Adrenal gland (tissue), 12 donors: Measurements from ENCODE around the gene TPP1. TPM values are rescaled to one million over a fixed set of nuclear protein-coding genes. Genes with fewer than 3 reads are reported as not detected.

ENCODE experiments used
- DNase-seq, 7 donors: peaks; one replicate each; pipeline ENCODE4 v3.0.0-alpha.2; 2019 to 2020
- H3K27ac ChIP-seq, 5 donors: fragments of 200-600 bp; sonication (generic) in 4 of 5; 1 replicate in 3 of 5; 2 replicates in 2 of 5; pipeline versions ENCODE4 v1.5.1 to v1.8.0; 2016 to 2020; ENCODE audit warnings: mild to moderate bottlenecking in 1 of 5
- H3K27me3 ChIP-seq: fragments of 200-600 bp; 2 replicates; pipeline ENCODE4 v1.8.0; 2021
- H3K36me3 ChIP-seq, 2 donors: fragments of 200-600 bp; replicated peaks in 1 of 2; 1 replicate in 1 of 2; 2 replicates in 1 of 2; pipeline versions ENCODE4 v1.5.1 to v1.8.0; 2018 to 2022
- H3K4me1 ChIP-seq, 2 donors: fragments of 200-600 bp; replicated peaks in 1 of 2; 1 replicate in 1 of 2; 2 replicates in 1 of 2; pipeline versions ENCODE4 v1.5.1 to v1.8.0; 2018 to 2021
- H3K4me3 ChIP-seq, 4 donors: fragments of 200-600 bp; sonication (generic) in 3 of 4; one replicate each; pipeline ENCODE4 v1.5.1; 2016 to 2018
- H3K9me3 ChIP-seq, 3 donors: fragments of 200-600 bp; sonication (generic) in 1 of 3; replicated peaks in 1 of 3; 1 replicate in 2 of 3; 2 replicates in 1 of 3; pipeline versions ENCODE4 v1.5.1 to v1.8.0; 2016 to 2021
- CTCF ChIP-seq, 6 experiments: fragments of 450-650 bp in 4 of 6; fragments of 200-600 bp in 2 of 6; sonication (generic) in 1 of 6; IDR thresholded peaks; 1 replicate in 5 of 6; 2 replicates in 1 of 6; pipeline versions ENCODE4 v1.5.1 to v1.8.0; 2016 to 2021; ENCODE audit warnings: antibody characterized with exemption in 6 of 6, mild to moderate bottlenecking in 2 of 6, moderate library complexity in 1 of 6
- POLR2A ChIP-seq, 2 donors: fragments of 450-650 bp; IDR thresholded peaks; one replicate each; pipeline ENCODE4 v1.6.1; 2017; ENCODE audit warnings: antibody characterized with exemption in 2 of 2, mild to moderate bottlenecking in 2 of 2, moderate library complexity in 1 of 2
- WGBS, 4 donors: extraction: QIAGEN DNeasy Blood & Tissue Kit in 2 of 4; methylation state at CpG; one replicate each; pipeline versions ENCODE4 v1.1.5 to v1.1.7; 2013 to 2017; 5-methylcytosine and 5-hydroxymethylcytosine counted together
- intact Hi-C, 2 donors: fragments of 100-400 bp; cut with DNase I; formaldehyde crosslinking; loops; one replicate each; pipeline versions ENCODE4 v1.14.1 to v1.15.0; 2022 to 2023
- polyA plus RNA-seq, 3 donors: library from polyadenylated mRNA; stranded (reverse); fragments of 200-250 nt in 2 of 3; fragments of 350-450 nt in 1 of 3; fragmentation: Illumina TruSeq in 1 of 3; extraction: RNeasy Lipid Tissue Mini Kit (QIAGEN cat#74804) in 1 of 3; gene quantifications; one replicate each; pipeline ENCODE4 v1.2.3, GENCODE V29; 2013 to 2014
- total RNA-seq, 9 donors: library from RNA; depleted of rRNA in 4 of 9; stranded (reverse); fragments of >200 nt in 4 of 9; fragments of 120-200 nt in 1 of 9; fragmentation: NEBNext Ultra II Directional in 1 of 9; extraction: Animal tissue kit (Norgen Biotek cat#: 25700) in 1 of 9; gene quantifications; one replicate each; pipeline versions ENCODE4 v1.1.0 to v1.2.4, GENCODE V29; 2013 to 2023
- donor health status: healthy with polysubstance abuse.
- donor health status: Bipolar disorder and iron deficiency.
- donor health status: DM: yes; HTN: yes; CAD: no.
- donor health status: DM: no; HTN: no; CAD: no.
- donor health status: DM: no; HTN: no; CAD: no.
- donor health status: DM: yes; HTN: yes; CAD: no.

The TPP1 gene
- total and polyA plus RNA-seq, 12 donors, result 53.2 to 464 (median 288) TPM

GRCh38 chr11:6586434-6587359 is 32.5 kb downstream of the TPP1 start:
- DNase-seq, result no peak
- Histone ChIP-seq H3K9me3 (peaks cover 0 to 16% (median 5%) of the 10 kb centered on the region in 3 donors), H3K27me3 (no peaks in the 10 kb centered on the region), H3K4me3 (no peak overlapping the region), H3K4me1 (no peaks in the 10 kb centered on the region), H3K36me3 (no peaks in the 10 kb centered on the region), H3K27ac (no peak overlapping the region)
- intact Hi-C loops, result no loop called here
- 90 to 95% (median 94%) methylated on average over 14 to 25 of the region's 25 CpGs for WGBS, 4 donors
- no peak for TF ChIP-seq POLR2A (IDR thresholded peaks at IDR 0.05)
- no peak for TF ChIP-seq CTCF (IDR thresholded peaks at IDR 0.05)

GRCh38 chr11:6584528-6584927 is 34.7 kb downstream of the TPP1 start:
- Histone ChIP-seq H3K27ac (no peak overlapping the region), H3K4me3 (no peak overlapping the region), H3K27me3 (no peaks in the 10 kb centered on the region), H3K4me1 (no peaks in the 10 kb centered on the region), H3K9me3 (peaks cover 0 to 16% (median 5%) of the 10 kb centered on the region in 3 donors), H3K36me3 (no peaks in the 10 kb centered on the region)
- 92 to 98% (median 97%) methylated on average over 4 of the region's 4 CpGs for WGBS, 4 donors
- TF ChIP-seq POLR2A (IDR thresholded peaks at IDR 0.05), result no peak
- no peak for TF ChIP-seq CTCF (IDR thresholded peaks at IDR 0.05)
- DNase-seq, result no peak
- intact Hi-C loops, result no loop called here

- 94 to 100% (median 100%) methylated on average over 1 of the region's 1 CpG for WGBS, 4 donors
- intact Hi-C loops, result no loop called here
- no peak overlapping the region for H3K27ac ChIP-seq
- H3K9me3 ChIP-seq, result peaks cover 0 to 16% (median 5%) of the 10 kb centered on the region in 3 donors
- H3K4me1 ChIP-seq, result no peaks in the 10 kb centered on the region
- no peak for TF ChIP-seq CTCF (IDR thresholded peaks at IDR 0.05)
- TF ChIP-seq POLR2A (IDR thresholded peaks at IDR 0.05), result no peak
- H3K4me3 ChIP-seq, result no peak overlapping the region
- no peaks in the 10 kb centered on the region for H3K27me3 ChIP-seq
- no peak for DNase-seq
- no peaks in the 10 kb centered on the region for H3K36me3 ChIP-seq
Measured at GRCh38 chr11:6583584-6583983, 35.6 kb downstream of the TPP1 start.

- DNase-seq, result no peak
- Histone ChIP-seq H3K4me1 (peaks cover 6 to 16% of the 10 kb centered on the region in 2 donors), H3K36me3 (no peaks in the 10 kb centered on the region), H3K27ac (no peak overlapping the region), H3K9me3 (peaks cover 0 to 13% (median 5%) of the 10 kb centered on the region in 3 donors), H3K27me3 (no peaks in the 10 kb centered on the region), H3K4me3 (no peak overlapping the region)
- WGBS, 4 donors, result 88 to 100% (median 93%) methylated on average over 2 of the region's 2 CpGs
- no peak for TF ChIP-seq POLR2A (IDR thresholded peaks at IDR 0.05)
- TF ChIP-seq CTCF (IDR thresholded peaks at IDR 0.05), result no peak
- intact Hi-C loops, result no loop called here
Measured at GRCh38 chr11:6579681-6580080, 39.5 kb downstream of the TPP1 start.
